Measurements from ENCODE around the gene ARFIP1.

DNA sequence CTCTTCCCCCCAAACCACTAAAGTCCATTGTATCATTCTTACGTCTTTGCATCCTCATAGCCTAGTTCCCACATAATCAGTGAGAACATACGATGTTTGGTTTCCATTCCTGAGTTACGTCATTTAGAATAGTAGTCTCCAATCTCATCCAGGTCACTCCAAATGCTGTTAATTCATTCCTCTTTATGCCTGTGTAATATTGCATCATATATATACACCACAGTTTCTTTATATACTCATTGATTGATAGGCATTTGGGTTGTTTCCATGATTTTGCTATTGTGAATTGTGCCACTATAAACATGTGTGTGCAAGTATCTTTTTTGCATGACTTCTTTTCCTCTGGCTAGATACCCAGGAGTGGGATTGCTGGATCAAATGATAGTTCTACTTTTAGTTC, 57.2 kb downstream of the ARFIP1 start:
- TF ChIP-seq, protein P1, sequence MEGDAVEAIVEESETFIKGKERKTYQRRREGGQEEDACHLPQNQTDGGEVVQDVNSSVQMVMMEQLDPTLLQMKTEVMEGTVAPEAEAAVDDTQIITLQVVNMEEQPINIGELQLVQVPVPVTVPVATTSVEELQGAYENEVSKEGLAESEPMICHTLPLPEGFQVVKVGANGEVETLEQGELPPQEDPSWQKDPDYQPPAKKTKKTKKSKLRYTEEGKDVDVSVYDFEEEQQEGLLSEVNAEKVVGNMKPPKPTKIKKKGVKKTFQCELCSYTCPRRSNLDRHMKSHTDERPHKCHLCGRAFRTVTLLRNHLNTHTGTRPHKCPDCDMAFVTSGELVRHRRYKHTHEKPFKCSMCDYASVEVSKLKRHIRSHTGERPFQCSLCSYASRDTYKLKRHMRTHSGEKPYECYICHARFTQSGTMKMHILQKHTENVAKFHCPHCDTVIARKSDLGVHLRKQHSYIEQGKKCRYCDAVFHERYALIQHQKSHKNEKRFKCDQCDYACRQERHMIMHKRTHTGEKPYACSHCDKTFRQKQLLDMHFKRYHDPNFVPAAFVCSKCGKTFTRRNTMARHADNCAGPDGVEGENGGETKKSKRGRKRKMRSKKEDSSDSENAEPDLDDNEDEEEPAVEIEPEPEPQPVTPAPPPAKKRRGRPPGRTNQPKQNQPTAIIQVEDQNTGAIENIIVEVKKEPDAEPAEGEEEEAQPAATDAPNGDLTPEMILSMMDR (IDR thresholded peaks at IDR 0.05), result no peak
- TF ChIP-seq POLR2A (IDR thresholded peaks at IDR 0.05), result no peak
